Activated CD8-positive, alpha-beta memory T cell treated with anti-CD3 and anti-CD28 coated beads for 36 hours (primary cell): ENCODE measurements around the gene CSF1R. TPM values are rescaled to one million over a fixed set of nuclear protein-coding genes. Genes with fewer than 3 reads are reported as not detected.

Experiments used
- CTCF ChIA-PET: fragments of 350-600 bp; sonication (Branson Sonifier 250); formaldehyde crosslinking; loops from one replicate; lab custom pipeline; 2021; ENCODE audit warnings: antibody characterized with exemption; lab: Charles Lee
- POLR2A ChIA-PET: fragments of 350-600 bp; sonication (Branson Sonifier 250); formaldehyde crosslinking; loops from one replicate; lab custom pipeline; 2021; ENCODE audit warnings: antibody characterized with exemption; lab: Charles Lee
- total RNA-seq, 2 experiments: library from RNA; stranded (reverse); gene quantifications; one replicate each; pipeline ENCODE4 v1.2.3, GENCODE V29; 2021

Gene CSF1R
- total RNA-seq, result not detected

GRCh38 chr5:150085950-150086715 lies at the start of gene CSF1R:
CSF1R (minus strand) TSS chr5:150086554; CDS start chr5:150086427, 127 bp downstream.
- ChIA-PET CTCF (no interaction called here), POLR2A (no interaction called here)

- ChIA-PET POLR2A (no interaction called here), CTCF (no interaction called here)
Measured at GRCh38 chr5:150135557-150136304, 49.4 kb upstream of the CSF1R start.

GRCh38 chr5:150134198-150134588 lies 47.8 kb upstream of the CSF1R start:
- ChIA-PET CTCF (no interaction called here), POLR2A (no interaction called here)

- ChIA-PET POLR2A (no interaction called here), CTCF (no interaction called here)
Measured at GRCh38 chr5:150133581-150134197, 47.3 kb upstream of the CSF1R start.

- ChIA-PET POLR2A (no interaction called here), CTCF (no interaction called here)
Measured at GRCh38 chr5:150132740-150133139, 46.4 kb upstream of the CSF1R start.

- ChIA-PET POLR2A (no interaction called here), CTCF (no interaction called here)
Measured at GRCh38 chr5:150131978-150132694, 45.8 kb upstream of the CSF1R start.

- ChIA-PET POLR2A (no interaction called here), CTCF (interaction anchor here (1.3 kb wide), 1 partner anchor 31 kb away, joined by 3 read pairs; no protein-coding TSS in a partner anchor)
Measured at GRCh38 chr5:150131461-150131860, 45.1 kb upstream of the CSF1R start.

- CTCF ChIA-PET, result interaction anchor here (1.3 to 1.4 kb wide), 2 partner anchors 32 to 87 kb away, joined by 3 read pairs; no protein-coding TSS in a partner anchor
- POLR2A ChIA-PET, result no interaction called here
Measured at GRCh38 chr5:150130493-150130922, 44.2 kb upstream of the CSF1R start.

GRCh38 chr5:150129813-150130492 lies 43.6 kb upstream of the CSF1R start:
- ChIA-PET POLR2A (no interaction called here), CTCF (interaction anchor here (0.6 to 1.4 kb wide), 3 partner anchors 32 to 208 kb away, joined by 3 read pairs; no protein-coding TSS in a partner anchor)

- ChIA-PET POLR2A (no interaction called here), CTCF (interaction anchor here (0.6 kb wide), 1 partner anchor 209 kb away, joined by 3 read pairs; no protein-coding TSS in a partner anchor)
Measured at GRCh38 chr5:150129454-150129812, 43.1 kb upstream of the CSF1R start.

GRCh38 chr5:150126921-150127265 lies 40.5 kb upstream of the CSF1R start:
- POLR2A ChIA-PET, result no interaction called here

GRCh38 chr5:150126199-150126920 lies 40.0 kb upstream of the CSF1R start:
- POLR2A ChIA-PET, result no interaction called here
- CTCF ChIA-PET, result interaction anchor here (1.0 kb wide), 1 partner anchor 92 kb away, joined by 3 read pairs; no protein-coding TSS in a partner anchor

More at GRCh38 chr5:150126921-150127265, 40.5 kb upstream of the CSF1R start:
- CTCF ChIA-PET, result no interaction called here

GRCh38 chr5:150125334-150125733 lies 39.0 kb upstream of the CSF1R start:
- POLR2A ChIA-PET, result no interaction called here

GRCh38 chr5:150124596-150124995 lies 38.2 kb upstream of the CSF1R start:
- CTCF ChIA-PET, result no interaction called here
- POLR2A ChIA-PET, result no interaction called here

More at GRCh38 chr5:150125334-150125733, 39.0 kb upstream of the CSF1R start:
- CTCF ChIA-PET, result no interaction called here

GRCh38 chr5:150124111-150124557 lies 37.8 kb upstream of the CSF1R start:
- ChIA-PET POLR2A (no interaction called here), CTCF (interaction anchor here (0.9 kb wide), 1 partner anchor 9 kb away, joined by 3 read pairs; no protein-coding TSS in a partner anchor)

- ChIA-PET POLR2A (no interaction called here), CTCF (interaction anchor here (0.9 kb wide), 1 partner anchor 9 kb away, joined by 3 read pairs; no protein-coding TSS in a partner anchor)
Measured at GRCh38 chr5:150123542-150123941, 37.2 kb upstream of the CSF1R start.

GRCh38 chr5:150122536-150123481 lies 36.5 kb upstream of the CSF1R start:
- ChIA-PET CTCF (interaction anchor here (0.9 kb wide), 2 partner anchors 8 to 95 kb away, joined by 3 to 4 read pairs; no protein-coding TSS in a partner anchor), POLR2A (no interaction called here)
